ENCODE data around the gene WDR45B.
"Not testable (repeated sequence)": the region's sequence is repeated elsewhere in the genome, so short reads cannot be mapped to it uniquely, and the experiment has no call there.

The WDR45B gene

GRCh38 chr17:82582709-82583108, 65.5 kb downstream of the WDR45B start:
- WGBS: 99% methylated on average over 11 of the region's 11 CpGs
- H3K4me2 ChIP-seq (ENCODE audit: low read length, poor library complexity, severe bottlenecking): no peak overlapping the region
- H3K27me3 ChIP-seq (ENCODE audit: control insufficient read depth in 1 of 2, insufficient read depth in 1 of 2, low read length in 2 of 2): no peaks in the 10 kb centered on the region
- DNase-seq: no peak
- H3K4me1 ChIP-seq (ENCODE audit: control insufficient read depth, insufficient read depth, low read depth, low read length): peaks cover 1% of the 10 kb centered on the region
- H3K14ac ChIP-seq (ENCODE audit: low read length in 2 of 2): no peak overlapping the region
- no peaks in the 10 kb centered on the region for H3K9me3 ChIP-seq (ENCODE audit: control insufficient read depth, low read length)
- no peak overlapping the region for H2BK5ac ChIP-seq (ENCODE audit: low read depth, low read length, poor library complexity, severe bottlenecking)
- H3K27ac ChIP-seq (ENCODE audit: low read length, poor library complexity, severe bottlenecking): no peak overlapping the region
- no peak overlapping the region for H3K18ac ChIP-seq (ENCODE audit: low read depth in 1 of 2, low read length in 2 of 2)
- H3K4me3 ChIP-seq (ENCODE audit: insufficient read depth in 1 of 2, low read depth in 1 of 2, low read length in 2 of 2): no peak overlapping the region
- H3K9ac ChIP-seq (ENCODE audit: low read length): peak overlapping the region; percentile 49
- no peak overlapping the region for H2AK5ac ChIP-seq (ENCODE audit: low read length, severe bottlenecking)
- H3K79me1 ChIP-seq (replicated peaks; ENCODE audit: low read length, poor library complexity, severe bottlenecking): peaks cover 29% of the 10 kb centered on the region
- no peak overlapping the region for H2BK15ac ChIP-seq (ENCODE audit: low read depth, poor library complexity, severe bottlenecking)
- H2BK12ac ChIP-seq (ENCODE audit: low read length in 2 of 2): no peak overlapping the region
- no peak overlapping the region for H2BK120ac ChIP-seq (ENCODE audit: low read depth, low read length)
- H4K91ac ChIP-seq (ENCODE audit: low read length): no peak overlapping the region
- H3K23ac ChIP-seq (ENCODE audit: low read length in 2 of 2): no peak overlapping the region
- peaks cover 53 to 57% of the 10 kb centered on the region in 2 experiments for H3K36me3 ChIP-seq (ENCODE audit: control insufficient read depth in 1 of 2, insufficient read depth in 2 of 2, low read depth in 1 of 2, low read length in 2 of 2)
- H2AFZ ChIP-seq (ENCODE audit: low read depth, low read length): no peak overlapping the region
- no peak overlapping the region for H4K8ac ChIP-seq (ENCODE audit: low read length)
- H3K4ac ChIP-seq (ENCODE audit: low read depth in 1 of 2, low read length in 2 of 2): no peak overlapping the region

DNA sequence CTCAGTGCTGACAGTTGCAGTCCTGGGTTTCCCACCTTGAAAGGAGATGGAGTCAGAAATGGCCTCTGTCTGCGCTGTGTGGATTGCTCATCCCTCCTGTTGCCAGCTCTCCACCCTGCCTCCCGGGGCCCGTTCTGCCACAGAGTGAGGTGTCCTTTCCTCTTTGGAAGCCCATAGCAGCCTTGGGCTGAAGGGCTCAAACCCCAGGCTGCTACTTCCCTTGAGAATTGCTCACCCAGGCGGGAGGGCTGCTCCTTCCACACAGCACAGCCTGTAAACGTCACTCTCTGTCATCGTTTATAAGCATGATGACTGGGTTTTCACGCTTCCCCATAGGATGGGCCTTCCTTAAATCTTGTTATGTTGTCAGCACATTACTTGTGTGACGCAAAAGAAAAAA, 66.0 kb downstream of the WDR45B start:
- Histone ChIP-seq H2BK12ac (ENCODE audit: low read length in 2 of 2) (no peak overlapping the region), H3K4me1 (ENCODE audit: control insufficient read depth, insufficient read depth, low read depth, low read length) (peaks cover 1% of the 10 kb centered on the region), H4K91ac (ENCODE audit: low read length) (no peak overlapping the region), H2BK5ac (ENCODE audit: low read depth, low read length, poor library complexity, severe bottlenecking) (no peak overlapping the region), H3K9ac (ENCODE audit: low read length) (peak overlapping the region; percentile 49), H2AK5ac (ENCODE audit: low read length, severe bottlenecking) (no peak overlapping the region), H2BK120ac (ENCODE audit: low read depth, low read length) (no peak overlapping the region), H3K27ac (ENCODE audit: low read length, poor library complexity, severe bottlenecking) (no peak overlapping the region), H3K36me3 (ENCODE audit: control insufficient read depth in 1 of 2, insufficient read depth in 2 of 2, low read depth in 1 of 2, low read length in 2 of 2) (peaks cover 51 to 55% of the 10 kb centered on the region in 2 experiments), H3K79me1 (replicated peaks; ENCODE audit: low read length, poor library complexity, severe bottlenecking) (peaks cover 33% of the 10 kb centered on the region), H3K4me3 (ENCODE audit: insufficient read depth in 1 of 2, low read depth in 1 of 2, low read length in 2 of 2) (peak overlapping the region in 1 of 2 experiments; percentile 40), H3K27me3 (ENCODE audit: control insufficient read depth in 1 of 2, insufficient read depth in 1 of 2, low read length in 2 of 2) (no peaks in the 10 kb centered on the region), H2AFZ (ENCODE audit: low read depth, low read length) (no peak overlapping the region), H2BK15ac (ENCODE audit: low read depth, poor library complexity, severe bottlenecking) (no peak overlapping the region), H3K23ac (ENCODE audit: low read length in 2 of 2) (no peak overlapping the region), H3K18ac (ENCODE audit: low read depth in 1 of 2, low read length in 2 of 2) (no peak overlapping the region), H4K8ac (ENCODE audit: low read length) (no peak overlapping the region), H3K4ac (ENCODE audit: low read depth in 1 of 2, low read length in 2 of 2) (no peak overlapping the region), H3K4me2 (ENCODE audit: low read length, poor library complexity, severe bottlenecking) (no peak overlapping the region), H3K9me3 (ENCODE audit: control insufficient read depth, low read length) (no peaks in the 10 kb centered on the region), H3K14ac (ENCODE audit: low read length in 2 of 2) (peak overlapping the region in 1 of 2 experiments; percentile 74)
- no peak for DNase-seq
- WGBS: 87% methylated on average over 8 of the region's 8 CpGs

- H3K9ac ChIP-seq (ENCODE audit: low read length); H3K9me3 ChIP-seq (ENCODE audit: control insufficient read depth, low read length); H2BK15ac ChIP-seq (ENCODE audit: low read depth, poor library complexity, severe bottlenecking); H3K4me2 ChIP-seq (ENCODE audit: low read length, poor library complexity, severe bottlenecking); H3K27me3 ChIP-seq (ENCODE audit: control insufficient read depth in 1 of 2, insufficient read depth in 1 of 2, low read length in 2 of 2); H4K8ac ChIP-seq (ENCODE audit: low read length); H3K18ac ChIP-seq (ENCODE audit: low read depth in 1 of 2, low read length in 2 of 2); H3K4me1 ChIP-seq (ENCODE audit: control insufficient read depth, insufficient read depth, low read depth, low read length); H2AFZ ChIP-seq (ENCODE audit: low read depth, low read length); H3K14ac ChIP-seq (ENCODE audit: low read length in 2 of 2); H2BK120ac ChIP-seq (ENCODE audit: low read depth, low read length); H2BK5ac ChIP-seq (ENCODE audit: low read depth, low read length, poor library complexity, severe bottlenecking); H4K91ac ChIP-seq (ENCODE audit: low read length); H3K4ac ChIP-seq (ENCODE audit: low read depth in 1 of 2, low read length in 2 of 2); H2AK5ac ChIP-seq (ENCODE audit: low read length, severe bottlenecking); H3K23ac ChIP-seq (ENCODE audit: low read length in 2 of 2); H3K4me3 ChIP-seq (ENCODE audit: insufficient read depth in 1 of 2, low read depth in 1 of 2, low read length in 2 of 2); DNase-seq; H2BK12ac ChIP-seq (ENCODE audit: low read length in 2 of 2); H3K27ac ChIP-seq (ENCODE audit: low read length, poor library complexity, severe bottlenecking): not testable (repeated sequence)
- peaks cover 48 to 57% of the 10 kb centered on the region in 2 experiments for H3K36me3 ChIP-seq (ENCODE audit: control insufficient read depth in 1 of 2, insufficient read depth in 2 of 2, low read depth in 1 of 2, low read length in 2 of 2)
- 98% methylated on average over 4 of the region's 4 CpGs for WGBS
- H3K79me1 ChIP-seq (replicated peaks; ENCODE audit: low read length, poor library complexity, severe bottlenecking): peaks cover 35% of the 10 kb centered on the region
These were observed 68.3 kb downstream of the WDR45B start for GRCh38 chr17:82579969-82580368.

DNA sequence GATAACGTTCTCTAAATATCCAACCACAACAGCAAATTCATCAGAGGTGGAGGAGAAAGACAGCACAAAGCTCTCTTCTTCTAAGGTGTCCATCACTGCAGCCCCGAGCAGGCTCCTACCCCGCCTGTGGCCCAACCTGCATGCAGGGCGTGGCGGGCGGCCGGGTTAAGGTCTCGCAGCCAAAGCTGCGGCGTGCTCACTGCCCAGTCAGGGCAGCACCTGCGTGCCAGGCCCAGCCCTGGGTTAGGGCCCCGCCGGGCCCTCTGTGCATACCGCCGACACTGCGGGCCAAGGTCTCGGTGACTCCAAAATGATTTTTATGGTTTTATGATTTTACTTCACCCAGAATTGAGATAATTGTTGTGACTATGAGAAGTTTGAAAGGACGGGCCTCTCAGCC, 70.9 kb downstream of the WDR45B start:
- no peak overlapping the region for H3K14ac ChIP-seq (ENCODE audit: low read length in 2 of 2)
- no peaks in the 10 kb centered on the region for H3K27me3 ChIP-seq (ENCODE audit: control insufficient read depth in 1 of 2, insufficient read depth in 1 of 2, low read length in 2 of 2)
- H3K4me2 ChIP-seq (ENCODE audit: low read length, poor library complexity, severe bottlenecking): no peak overlapping the region
- H2AK5ac ChIP-seq (ENCODE audit: low read length, severe bottlenecking): no peak overlapping the region
- H3K4me3 ChIP-seq (ENCODE audit: insufficient read depth in 1 of 2, low read depth in 1 of 2, low read length in 2 of 2): no peak overlapping the region
- no peak overlapping the region for H4K91ac ChIP-seq (ENCODE audit: low read length)
- no peak overlapping the region for H3K4ac ChIP-seq (ENCODE audit: low read depth in 1 of 2, low read length in 2 of 2)
- H4K8ac ChIP-seq (ENCODE audit: low read length): no peak overlapping the region
- no peaks in the 10 kb centered on the region for H3K4me1 ChIP-seq (ENCODE audit: control insufficient read depth, insufficient read depth, low read depth, low read length)
- H2BK5ac ChIP-seq (ENCODE audit: low read depth, low read length, poor library complexity, severe bottlenecking): no peak overlapping the region
- H3K23ac ChIP-seq (ENCODE audit: low read length in 2 of 2): no peak overlapping the region
- WGBS: 99% methylated on average over 18 of the region's 18 CpGs
- H3K9me3 ChIP-seq (ENCODE audit: control insufficient read depth, low read length): no peaks in the 10 kb centered on the region
- H3K36me3 ChIP-seq (ENCODE audit: control insufficient read depth in 1 of 2, insufficient read depth in 2 of 2, low read depth in 1 of 2, low read length in 2 of 2): peaks cover 46 to 59% of the 10 kb centered on the region in 2 experiments
- H3K27ac ChIP-seq (ENCODE audit: low read length, poor library complexity, severe bottlenecking): no peak overlapping the region
- DNase-seq: no peak
- no peak overlapping the region for H2BK12ac ChIP-seq (ENCODE audit: low read length in 2 of 2)
- H2BK15ac ChIP-seq (ENCODE audit: low read depth, poor library complexity, severe bottlenecking): no peak overlapping the region
- H3K79me1 ChIP-seq (replicated peaks; ENCODE audit: low read length, poor library complexity, severe bottlenecking): peaks cover 33% of the 10 kb centered on the region
- H3K18ac ChIP-seq (ENCODE audit: low read depth in 1 of 2, low read length in 2 of 2): no peak overlapping the region
- H3K9ac ChIP-seq (ENCODE audit: low read length): no peak overlapping the region
- H2AFZ ChIP-seq (ENCODE audit: low read depth, low read length): no peak overlapping the region
- H2BK120ac ChIP-seq (ENCODE audit: low read depth, low read length): no peak overlapping the region

Data from mesenchymal stem cell (in vitro differentiated cells and primary cell).